ENCODE measurements around the gene NCKAP5L. TPM values are rescaled to one million over a fixed set of nuclear protein-coding genes. Genes with fewer than 3 reads are reported as not detected.

NCKAP5L gene
- total and polyA plus RNA-seq, 2 of the 8 experiments (the other 6 are each of a cell fraction or from before 2014, with no cell fraction given), result 9.4 to 27.9 TPM

DNA sequence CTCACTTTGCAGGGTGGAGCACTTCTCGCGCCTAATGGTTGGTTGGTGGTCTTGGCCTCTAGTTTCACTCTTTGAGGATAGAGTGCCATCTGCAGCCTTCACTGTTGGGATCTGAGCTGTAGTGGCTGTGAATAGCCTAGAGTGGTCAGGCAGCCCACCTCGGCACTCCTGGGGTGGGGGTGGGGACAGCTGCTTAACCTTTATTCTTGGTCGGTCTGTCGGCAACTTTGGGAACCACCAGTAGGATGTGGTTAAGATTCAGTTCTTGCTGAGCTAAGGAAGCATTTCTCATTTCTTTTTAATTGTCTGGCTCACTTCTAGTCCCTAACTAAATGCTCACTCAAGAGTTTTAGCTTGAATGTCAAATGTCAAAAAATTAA is 65.8 kb downstream of the NCKAP5L start:
- no peak overlapping the region for H3K27ac ChIP-seq (ENCODE audit: low read depth, low read length)
- H3K23me2 ChIP-seq (ENCODE audit: low read depth, low read length), result no peaks in the 10 kb centered on the region
- H3K79me1 ChIP-seq (ENCODE audit: low read depth, low read length), result no peaks in the 10 kb centered on the region
- no peak overlapping the region for H2BK12ac ChIP-seq (ENCODE audit: low read depth, low read length)
- H3K27me3 ChIP-seq (replicated peaks in 1 of 4; ENCODE audit: control insufficient read depth in 3 of 4, extremely low read depth in 1 of 4, insufficient read depth in 3 of 4, low read length in 3 of 4), result no peaks in the 10 kb centered on the region
- H2BK5ac ChIP-seq (ENCODE audit: low read depth, low read length), result no peak overlapping the region
- ChIA-PET POLR2A (ENCODE audit: partially characterized antibody) (interaction anchor here (1.3 to 4.0 kb wide), 3 partner anchors 10 to 21 kb away, joined by 3 to 18 read pairs (median 5); partner anchors contain the start of gene TMBIM6), CTCF (ENCODE audit: partially characterized antibody) (interaction anchor here (0.7 to 14.5 kb wide), 29 partner anchors 8 to 222 kb away, joined by 3 to 119 read pairs (median 4); partner anchors contain the start of gene TMBIM6)
- TF ChIP-seq RXRA (IDR thresholded peaks at IDR 0.05; ENCODE audit: insufficient read depth, low read depth, low read length) (no peak), HDAC2 (IDR thresholded peaks at IDR 0.05; ENCODE audit: borderline replicate concordance in 1 of 2, low read depth in 2 of 2, low read length in 2 of 2) (no peak), HDAC6 (IDR thresholded peaks at IDR 0.05; ENCODE audit: low read depth, low read length) (no peak)
- no peak overlapping the region for H2BK20ac ChIP-seq (ENCODE audit: low read length)
- H3K9ac ChIP-seq (replicated peaks in 1 of 4; ENCODE audit: extremely low read depth in 1 of 4, low read depth in 3 of 4, low read length in 3 of 4), result no peak overlapping the region
- no peak overlapping the region for H3K23ac ChIP-seq (ENCODE audit: insufficient read length)
- H4K5ac ChIP-seq (ENCODE audit: insufficient read length, low read depth, low read length), result no peak overlapping the region
- H4K91ac ChIP-seq (replicated peaks; ENCODE audit: insufficient read length, low read length), result no peak overlapping the region
- no peak overlapping the region for H2AFZ ChIP-seq (ENCODE audit: low read length)
- WGBS, 2 experiments (ENCODE audit: extremely low coverage in 1 of 2, insufficient coverage in 1 of 2, insufficient read length in 1 of 2, insufficient replicate concordance in 2 of 2, low coverage in 1 of 2, low lambda C conversion rate in 2 of 2, missing lambda C conversion rate in 1 of 2), result 98% methylated on average over 5 of the region's 5 CpGs; no CpG with 5 or more reads in 1 of the 2 experiments
- no peak overlapping the region for H3K4ac ChIP-seq (replicated peaks; ENCODE audit: insufficient read length, low read depth, low read length)
- H3K9me3 ChIP-seq (ENCODE audit: insufficient read depth in 2 of 2, low read depth in 1 of 2, low read length in 1 of 2), result no peaks in the 10 kb centered on the region
- H2AK5ac ChIP-seq (ENCODE audit: low read depth, low read length), result no peak overlapping the region
- H3K4me3 ChIP-seq (ENCODE audit: extremely low read depth in 1 of 4, insufficient read depth in 2 of 4, low read depth in 3 of 4, low read length in 4 of 4), result no peak overlapping the region
- H3K14ac ChIP-seq (ENCODE audit: insufficient read length), result no peak overlapping the region
- H4K8ac ChIP-seq (ENCODE audit: extremely low read depth, insufficient read depth, low read length), result no peak overlapping the region
- H3K4me1 ChIP-seq (replicated peaks in 1 of 4; ENCODE audit: control insufficient read depth in 3 of 4, insufficient read depth in 4 of 4, low read length in 3 of 4), result peaks cover 0 to 2% (median 0%) of the 10 kb centered on the region in 4 experiments; a peak in 1 of 7 replicates
- no peak overlapping the region for H3K56ac ChIP-seq (replicated peaks; ENCODE audit: insufficient read length, low read depth, low read length)
- DNase-seq (ENCODE audit: low read depth in 1 of 2, low spot score in 2 of 2), result no peak
- H2BK15ac ChIP-seq (ENCODE audit: low read length), result no peak overlapping the region
- H2BK120ac ChIP-seq (replicated peaks; ENCODE audit: low read depth, low read length), result no peak overlapping the region
- H3K4me2 ChIP-seq (ENCODE audit: insufficient read depth in 1 of 2, low read depth in 2 of 2, low read length in 2 of 2), result no peak overlapping the region
- no peak for FAIRE-seq
- H3K18ac ChIP-seq (ENCODE audit: extremely low read depth, low read length), result no peak overlapping the region
- no peaks in the 10 kb centered on the region for H3K79me2 ChIP-seq (ENCODE audit: control insufficient read depth in 1 of 2, insufficient read depth in 2 of 2, low read length in 2 of 2)
- peaks cover 34 to 70% (median 58%) of the 10 kb centered on the region in 4 experiments for H3K36me3 ChIP-seq (ENCODE audit: control insufficient read depth in 2 of 4, insufficient read depth in 4 of 4, low read length in 3 of 4)
- H4K20me1 ChIP-seq (replicated peaks in 1 of 2; ENCODE audit: control insufficient read depth in 1 of 2, insufficient read depth in 2 of 2, low read length in 2 of 2), result peaks cover 2 to 11% of the 10 kb centered on the region in 2 experiments

Measured in H1 (cell line).